Measurements from ENCODE around the gene SLC7A10.

GRCh38 chr19:33250500-33250899, 24.9 kb upstream of the SLC7A10 start:
- TF ChIP-seq CTCF (IDR thresholded peaks at IDR 0.05) (no peak), POLR2A (IDR thresholded peaks at IDR 0.05) (no peak)
